Body of pancreas (tissue), 4 donors: Measurements from ENCODE around the gene BRF1. TPM values are rescaled to one million over a fixed set of nuclear protein-coding genes. Genes with fewer than 3 reads are reported as not detected.

Experiments used
- ATAC-seq: fragments of 150-250 bp; one replicate; pipeline ENCODE4 v1.9.1; 2016
- DNase-seq, 4 donors: peaks; one replicate each; pipeline ENCODE4 v3.0.0-alpha.2; 2019
- H3K27ac ChIP-seq, 4 donors: fragments of 200-600 bp; sonication (generic); 1 replicate in 3 of 4; 2 replicates in 1 of 4; pipeline versions ENCODE4 v1.5.1 to v1.6.1; 2016 to 2019; ENCODE audit warnings: mild to moderate bottlenecking in 1 of 4, mixed read lengths in 1 of 4, moderate library complexity in 1 of 4
- H3K27me3 ChIP-seq, 2 donors: fragments of 200-600 bp; sonication (generic); one replicate each; pipeline ENCODE4 v1.6.0; 2016; ENCODE audit warnings: mild to moderate bottlenecking in 1 of 2
- H3K36me3 ChIP-seq, 2 donors: fragments of 200-600 bp; sonication (generic); replicated peaks in 1 of 2; 2 replicates each; pipeline ENCODE4 v1.5.1; 2016; ENCODE audit warnings: low read depth in 2 of 2; ENCODE audit not compliant: insufficient read depth in 1 of 2
- H3K4me1 ChIP-seq: fragments of 200-600 bp; sonication (generic); one replicate; pipeline ENCODE4 v1.6.0; 2016
- H3K4me3 ChIP-seq, 2 donors: fragments of 200-600 bp; sonication (generic); 1 replicate in 1 of 2; 2 replicates in 1 of 2; pipeline ENCODE4 v1.5.1; 2016 to 2019
- H3K9me3 ChIP-seq, 3 donors: fragments of 200-600 bp; sonication (generic); 1 replicate in 2 of 3; 2 replicates in 1 of 3; pipeline ENCODE4 v1.5.1; 2016
- POLR2A ChIP-seq, 3 donors: fragments of 450-650 bp; IDR thresholded peaks; one replicate each; pipeline ENCODE4 v1.6.1; 2016; ENCODE audit warnings: antibody characterized with exemption in 3 of 3, mild to moderate bottlenecking in 2 of 3
- WGBS, 2 donors: methylation state at CpG; one replicate each; pipeline ENCODE4 v1.1.5; 2017; 5-methylcytosine and 5-hydroxymethylcytosine counted together
- intact Hi-C: fragments of 100-400 bp; cut with DNase I; formaldehyde crosslinking; loops from one replicate; pipeline ENCODE4 v1.15.1; 2023
- total RNA-seq, 2 donors: library from RNA; depleted of rRNA; stranded (reverse); fragments of >200 nt; gene quantifications; one replicate each; pipeline ENCODE4 v1.1.0, GENCODE V29; 2016
- TF ChIP-seq, protein P1 (sequence below), 7 experiments: fragments of 450-650 bp in 4 of 7; fragments of 200-600 bp in 3 of 7; sonication (generic) in 3 of 7; IDR thresholded peaks; one replicate each; pipeline ENCODE4 v1.5.1; 2016 to 2019; ENCODE audit warnings: antibody characterized with exemption in 7 of 7

BRF1 gene
- total RNA-seq, 2 donors from 2014 or later, result 54.5 to 86.7 TPM

- DNase-seq, result no peak
- no peak overlapping the region for H3K27ac ChIP-seq
- WGBS, 2 donors, result 86 to 95% methylated on average over 9 to 10 of the region's 10 CpGs
- no peaks in the 10 kb centered on the region for H3K4me1 ChIP-seq
- no peak overlapping the region for H3K4me3 ChIP-seq
- TF ChIP-seq, protein P1, sequence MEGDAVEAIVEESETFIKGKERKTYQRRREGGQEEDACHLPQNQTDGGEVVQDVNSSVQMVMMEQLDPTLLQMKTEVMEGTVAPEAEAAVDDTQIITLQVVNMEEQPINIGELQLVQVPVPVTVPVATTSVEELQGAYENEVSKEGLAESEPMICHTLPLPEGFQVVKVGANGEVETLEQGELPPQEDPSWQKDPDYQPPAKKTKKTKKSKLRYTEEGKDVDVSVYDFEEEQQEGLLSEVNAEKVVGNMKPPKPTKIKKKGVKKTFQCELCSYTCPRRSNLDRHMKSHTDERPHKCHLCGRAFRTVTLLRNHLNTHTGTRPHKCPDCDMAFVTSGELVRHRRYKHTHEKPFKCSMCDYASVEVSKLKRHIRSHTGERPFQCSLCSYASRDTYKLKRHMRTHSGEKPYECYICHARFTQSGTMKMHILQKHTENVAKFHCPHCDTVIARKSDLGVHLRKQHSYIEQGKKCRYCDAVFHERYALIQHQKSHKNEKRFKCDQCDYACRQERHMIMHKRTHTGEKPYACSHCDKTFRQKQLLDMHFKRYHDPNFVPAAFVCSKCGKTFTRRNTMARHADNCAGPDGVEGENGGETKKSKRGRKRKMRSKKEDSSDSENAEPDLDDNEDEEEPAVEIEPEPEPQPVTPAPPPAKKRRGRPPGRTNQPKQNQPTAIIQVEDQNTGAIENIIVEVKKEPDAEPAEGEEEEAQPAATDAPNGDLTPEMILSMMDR (IDR thresholded peaks at IDR 0.05), result no peak
- no peak for TF ChIP-seq POLR2A (IDR thresholded peaks at IDR 0.05)
- H3K27me3 ChIP-seq, result no peaks in the 10 kb centered on the region
- ATAC-seq, result no peak
- H3K9me3 ChIP-seq, result no peaks in the 10 kb centered on the region
- H3K36me3 ChIP-seq, result peaks cover 0 to 4% of the 10 kb centered on the region in 2 donors
- intact Hi-C loops, result no loop called here
These were observed 87.4 kb downstream of the BRF1 start for GRCh38 chr14:105213361-105213760.

DNA sequence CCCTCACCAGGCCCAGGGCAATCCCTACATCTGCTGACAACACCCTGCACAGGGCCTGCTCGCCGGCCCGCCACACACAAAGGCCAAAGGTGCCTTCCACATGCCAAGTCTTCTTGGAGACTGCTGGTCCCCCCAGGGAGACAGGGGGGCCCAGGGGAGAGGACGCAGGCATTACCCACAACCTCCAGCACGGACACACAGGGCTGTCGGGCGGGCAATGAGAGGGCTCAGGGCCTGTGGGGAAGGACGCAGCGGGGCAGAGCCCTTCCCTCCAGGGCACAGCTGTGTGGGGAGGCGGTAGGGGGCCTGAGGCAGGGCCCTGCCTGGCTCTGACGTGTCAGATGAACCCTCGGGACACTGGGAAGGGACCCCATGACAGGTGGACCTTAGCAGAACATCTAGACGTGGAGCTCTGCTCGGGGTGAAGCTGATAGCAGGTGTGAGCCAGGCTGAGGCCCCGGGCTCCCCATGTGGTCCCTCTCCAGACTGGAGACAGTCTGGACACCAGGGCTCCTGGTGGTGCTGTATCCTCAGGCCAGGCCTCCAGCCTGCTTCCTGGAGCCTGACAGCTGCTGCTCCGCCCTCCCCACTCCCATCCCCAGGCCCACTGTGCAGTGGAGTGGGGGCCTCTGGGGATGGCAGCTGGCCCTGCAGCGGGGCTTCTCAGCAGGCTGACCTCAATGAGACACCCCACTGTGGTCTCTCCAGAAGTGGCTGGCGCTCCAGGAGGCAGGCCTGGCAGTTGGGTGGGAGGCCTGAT, 88.1 kb downstream of the BRF1 start:
- intact Hi-C loops, result no loop called here
- no peaks in the 10 kb centered on the region for H3K27me3 ChIP-seq
- WGBS, 2 donors, result 92 to 97% methylated on average over 10 to 18 of the region's 18 CpGs
- no peak overlapping the region for H3K27ac ChIP-seq
- no peaks in the 10 kb centered on the region for H3K9me3 ChIP-seq
- DNase-seq, result no peak
- ATAC-seq, result no peak
- TF ChIP-seq, protein P1 (IDR thresholded peaks at IDR 0.05), result no peak
- no peak for TF ChIP-seq POLR2A (IDR thresholded peaks at IDR 0.05)
- peaks cover 0 to 3% of the 10 kb centered on the region in 2 donors for H3K36me3 ChIP-seq
- no peak overlapping the region for H3K4me3 ChIP-seq
- H3K4me1 ChIP-seq, result no peaks in the 10 kb centered on the region

DNA sequence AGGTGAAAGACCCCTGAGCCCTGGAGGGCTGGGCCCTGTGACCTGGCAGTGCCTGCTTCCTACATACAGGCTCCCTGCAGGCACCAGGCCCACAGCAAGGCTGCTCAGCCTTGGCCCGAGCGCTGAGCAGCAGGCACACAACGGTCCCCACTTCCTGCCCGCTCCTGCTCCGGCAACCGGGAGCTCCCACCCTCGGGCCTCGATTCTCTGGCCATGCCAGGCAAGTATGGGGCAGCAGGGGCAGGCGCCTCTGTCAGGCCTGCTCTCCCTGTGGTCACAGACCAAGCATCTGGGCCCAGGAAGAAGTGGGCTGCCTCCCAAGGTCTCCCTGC, 89.1 kb downstream of the BRF1 start:
- no peaks in the 10 kb centered on the region for H3K9me3 ChIP-seq
- H3K4me3 ChIP-seq, result no peak overlapping the region
- no peaks in the 10 kb centered on the region for H3K27me3 ChIP-seq
- intact Hi-C loops, result no loop called here
- H3K27ac ChIP-seq, result no peak overlapping the region
- TF ChIP-seq, protein P1 (IDR thresholded peaks at IDR 0.05), result no peak
- TF ChIP-seq POLR2A (IDR thresholded peaks at IDR 0.05), result no peak
- DNase-seq, result no peak
- peaks cover 6% of the 10 kb centered on the region for H3K4me1 ChIP-seq
- 80 to 88% methylated on average over 5 to 9 of the region's 9 CpGs for WGBS, 2 donors
- no peak for ATAC-seq
- H3K36me3 ChIP-seq, result no peaks in the 10 kb centered on the region

DNA sequence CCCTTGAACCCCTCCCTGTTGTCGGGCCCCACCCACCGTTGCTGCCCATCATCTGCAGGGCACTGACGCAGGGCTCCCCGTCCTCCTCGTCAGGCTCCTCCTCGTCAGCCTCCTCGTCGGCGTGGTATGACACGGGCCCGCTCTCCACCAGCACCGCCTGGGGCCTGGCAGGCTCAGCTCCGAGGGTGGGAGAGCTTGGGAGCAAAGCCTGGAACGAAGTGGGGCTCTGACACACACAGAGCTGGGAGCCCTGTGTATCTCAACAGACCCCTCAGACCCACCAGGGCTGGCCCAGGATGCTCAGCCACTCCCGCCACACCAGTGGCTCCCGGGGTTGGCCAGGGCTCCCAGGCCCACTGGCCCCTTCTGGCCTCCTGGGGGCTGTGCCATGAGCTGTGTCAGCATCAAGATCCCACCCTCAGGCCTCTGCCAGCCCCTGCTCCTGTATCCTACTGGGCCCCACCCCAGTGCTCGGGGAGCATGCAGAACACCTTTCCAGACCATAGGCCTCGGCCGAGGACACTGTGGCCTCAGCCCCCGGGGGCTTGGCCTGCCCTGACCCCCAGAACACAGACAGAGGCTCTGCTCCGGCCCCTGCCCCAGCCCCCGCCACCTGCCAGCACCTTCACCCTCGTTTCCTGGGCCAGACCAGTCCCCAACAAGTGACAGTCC, 89.6 kb downstream of the BRF1 start:
- intact Hi-C loops, result no loop called here
- Histone ChIP-seq H3K27me3 (no peaks in the 10 kb centered on the region), H3K4me3 (no peak overlapping the region), H3K9me3 (no peaks in the 10 kb centered on the region), H3K36me3 (no peaks in the 10 kb centered on the region), H3K4me1 (peaks cover 10% of the 10 kb centered on the region), H3K27ac (no peak overlapping the region)
- WGBS, 2 donors, result 92 to 94% methylated on average over 11 to 23 of the region's 23 CpGs
- TF ChIP-seq, protein P1 (IDR thresholded peaks at IDR 0.05), result no peak
- TF ChIP-seq POLR2A (IDR thresholded peaks at IDR 0.05), result no peak
- ATAC-seq (no peak), DNase-seq (no peak)
